Measurements from ENCODE around the gene ZGRF1.
"Not testable (repeated sequence)": the region's sequence is repeated elsewhere in the genome, so short reads cannot be mapped to it uniquely, and the experiment has no call there.

DNA sequence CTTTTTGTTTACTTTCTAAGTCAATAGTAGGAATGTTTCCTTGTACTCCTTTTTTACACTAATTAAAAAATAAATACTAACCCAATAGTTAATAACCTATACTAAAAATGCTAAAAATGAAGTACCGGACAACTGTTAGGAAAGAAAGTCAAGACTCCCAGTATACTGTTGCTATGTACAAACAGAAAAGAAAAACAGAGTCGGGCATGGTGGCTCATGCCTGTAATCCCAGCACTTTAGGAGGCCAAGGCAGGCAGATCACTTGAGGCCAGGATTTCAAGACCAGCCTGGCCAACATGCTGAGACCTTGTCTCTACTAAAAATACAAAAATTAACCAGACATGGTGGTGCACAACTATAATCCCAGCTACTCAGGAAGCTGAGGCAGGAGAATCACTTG lies 23.9 kb downstream of the ZGRF1 start:
- TF ChIP-seq CTCF (IDR thresholded peaks at IDR 0.05 in 4 of 5, conservative IDR thresholded peaks at IDR 0.05 in 1 of 5); POLR2A (IDR thresholded peaks at IDR 0.05): not testable (repeated sequence)
